Astrocyte (in vitro differentiated cells and primary cell): ENCODE measurements around the gene GREB1L. TPM values are rescaled to one million over a fixed set of nuclear protein-coding genes. Genes with fewer than 3 reads are reported as not detected.
A peak's percentile ranks its signal among the peaks of the same experiment; 100 is the strongest.

Experiments used
- DNase-seq: peaks from one replicate; pipeline ENCODE4 v3.0.0-alpha.2; 2010; ENCODE audit warnings: low read depth
- FAIRE-seq: peaks from 2 replicates; lab custom pipeline; 2011; peaks lifted over from hg19 to GRCh38; lab: Jason Lieb, UNC
- H2AFZ ChIP-seq: 2 replicates; pipeline ENCODE4 v1.6.0; 2012; ENCODE audit warnings: low read depth, low read length, inconsistent platforms
- H3K27ac ChIP-seq: 2 replicates; pipeline ENCODE4 v1.5.1; 2011; ENCODE audit warnings: low read depth, low read length, inconsistent platforms
- H3K27me3 ChIP-seq: 2 replicates; pipeline ENCODE4 v1.6.0; 2011; ENCODE audit warnings: low read length, inconsistent platforms; ENCODE audit not compliant: insufficient read depth
- H3K36me3 ChIP-seq: 2 replicates; pipeline ENCODE4 v1.5.1; 2011; ENCODE audit warnings: low read length, inconsistent platforms; ENCODE audit not compliant: insufficient read depth
- H3K4me1 ChIP-seq: 2 replicates; pipeline ENCODE4 v1.5.1; 2011; ENCODE audit warnings: low read length, inconsistent platforms; ENCODE audit not compliant: insufficient read depth
- H3K4me2 ChIP-seq: 2 replicates; pipeline ENCODE4 v1.6.0; 2012; ENCODE audit warnings: low read length, inconsistent platforms
- H3K4me3 ChIP-seq: 2 replicates; pipeline ENCODE4 v1.5.1; 2011; ENCODE audit warnings: low read depth, mild to moderate bottlenecking, low read length, inconsistent platforms; ENCODE audit not compliant: insufficient read depth
- H3K79me2 ChIP-seq: 2 replicates; pipeline ENCODE4 v1.6.0; 2012; ENCODE audit warnings: mild to moderate bottlenecking, low read length, inconsistent platforms; ENCODE audit not compliant: insufficient read depth
- H3K9ac ChIP-seq: 2 replicates; pipeline ENCODE4 v1.6.0; 2012; ENCODE audit warnings: mild to moderate bottlenecking, low read length, inconsistent platforms
- H3K9me3 ChIP-seq: 2 replicates; pipeline ENCODE4 v1.5.1; 2012; ENCODE audit warnings: low read depth, mild to moderate bottlenecking, low read length, inconsistent platforms; ENCODE audit not compliant: insufficient read depth
- H4K20me1 ChIP-seq: 2 replicates; pipeline ENCODE4 v1.6.0; 2012; ENCODE audit warnings: low read length, inconsistent platforms; ENCODE audit not compliant: insufficient read depth
- H3K27ac Mint-ChIP-seq: one replicate; pipeline ENCODE4 v1.8.0; 2021; ENCODE audit warnings: mild to moderate bottlenecking, mixed read lengths; ENCODE audit not compliant: unreplicated experiment
- H3K27me3 Mint-ChIP-seq: one replicate; pipeline ENCODE4 v1.8.0; 2021; ENCODE audit warnings: low read depth, mixed read lengths; ENCODE audit not compliant: unreplicated experiment
- H3K36me3 Mint-ChIP-seq: one replicate; pipeline ENCODE4 v1.8.0; 2021; ENCODE audit warnings: low read depth, mixed read lengths; ENCODE audit not compliant: unreplicated experiment
- H3K4me1 Mint-ChIP-seq: one replicate; pipeline ENCODE4 v1.8.0; 2021; ENCODE audit warnings: low read depth, mixed read lengths; ENCODE audit not compliant: unreplicated experiment
- H3K4me3 Mint-ChIP-seq: one replicate; pipeline ENCODE4 v1.8.0; 2021; ENCODE audit warnings: mild to moderate bottlenecking, moderate library complexity, mixed read lengths; ENCODE audit not compliant: unreplicated experiment
- H3K9me3 Mint-ChIP-seq: one replicate; pipeline ENCODE4 v1.8.0; 2021; ENCODE audit warnings: mild to moderate bottlenecking, mixed read lengths; ENCODE audit not compliant: unreplicated experiment
- EZH2 ChIP-seq: IDR thresholded peaks from 2 replicates; pipeline ENCODE4 v1.6.1; 2012; ENCODE audit warnings: mild to moderate bottlenecking, low read length, inconsistent platforms; ENCODE audit not compliant: insufficient read depth
- total RNA-seq: library from RNA; stranded (reverse); gene quantifications from 2 replicates; pipeline ENCODE4 v1.2.1, GENCODE V29; 2021
- TF ChIP-seq, protein P1 (sequence below): IDR thresholded peaks from 2 replicates; pipeline ENCODE4 v1.5.1; 2011; ENCODE audit warnings: low read depth, mild to moderate bottlenecking, inconsistent platforms, low read length, moderate library complexity; ENCODE audit not compliant: insufficient read depth

GREB1L gene
- total RNA-seq, 1 donor from 2014 or later: 16.2 TPM

DNA sequence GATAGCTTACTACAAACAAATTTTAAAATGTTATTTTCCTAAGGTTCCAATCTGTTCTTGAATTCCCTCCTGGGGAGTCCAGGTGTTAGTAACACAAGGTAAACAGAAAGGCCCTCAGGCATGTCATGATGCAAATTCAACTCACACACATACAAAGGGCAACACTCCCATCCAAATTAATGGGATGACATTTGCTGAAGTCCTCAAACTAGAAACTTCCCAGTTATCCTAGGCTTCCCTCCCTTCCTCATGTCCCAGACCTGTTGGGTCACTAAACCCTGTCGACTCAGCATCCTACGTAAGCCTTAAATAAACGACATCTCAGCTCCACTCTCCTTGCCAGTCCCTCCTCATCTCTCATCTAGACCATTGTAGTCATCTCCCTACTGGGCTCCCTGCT is 85.1 kb downstream of the GREB1L start:
- Histone ChIP-seq H3K9ac (no peak overlapping the region), H3K27me3 (no peaks in the 10 kb centered on the region), H3K4me2 (no peak overlapping the region), H3K36me3 (no peaks in the 10 kb centered on the region), H2AFZ (no peak overlapping the region), H4K20me1 (no peaks in the 10 kb centered on the region), H3K27ac (no peak overlapping the region), H3K79me2 (no peaks in the 10 kb centered on the region), H3K4me1 (peaks cover 9% of the 10 kb centered on the region), H3K4me3 (no peak overlapping the region), H3K9me3 (no peaks in the 10 kb centered on the region)
- FAIRE-seq: no peak
- TF ChIP-seq, protein P1, sequence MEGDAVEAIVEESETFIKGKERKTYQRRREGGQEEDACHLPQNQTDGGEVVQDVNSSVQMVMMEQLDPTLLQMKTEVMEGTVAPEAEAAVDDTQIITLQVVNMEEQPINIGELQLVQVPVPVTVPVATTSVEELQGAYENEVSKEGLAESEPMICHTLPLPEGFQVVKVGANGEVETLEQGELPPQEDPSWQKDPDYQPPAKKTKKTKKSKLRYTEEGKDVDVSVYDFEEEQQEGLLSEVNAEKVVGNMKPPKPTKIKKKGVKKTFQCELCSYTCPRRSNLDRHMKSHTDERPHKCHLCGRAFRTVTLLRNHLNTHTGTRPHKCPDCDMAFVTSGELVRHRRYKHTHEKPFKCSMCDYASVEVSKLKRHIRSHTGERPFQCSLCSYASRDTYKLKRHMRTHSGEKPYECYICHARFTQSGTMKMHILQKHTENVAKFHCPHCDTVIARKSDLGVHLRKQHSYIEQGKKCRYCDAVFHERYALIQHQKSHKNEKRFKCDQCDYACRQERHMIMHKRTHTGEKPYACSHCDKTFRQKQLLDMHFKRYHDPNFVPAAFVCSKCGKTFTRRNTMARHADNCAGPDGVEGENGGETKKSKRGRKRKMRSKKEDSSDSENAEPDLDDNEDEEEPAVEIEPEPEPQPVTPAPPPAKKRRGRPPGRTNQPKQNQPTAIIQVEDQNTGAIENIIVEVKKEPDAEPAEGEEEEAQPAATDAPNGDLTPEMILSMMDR: no peak
- no peak for TF ChIP-seq EZH2
- Mint-ChIP-seq H3K36me3 (no peaks in the 10 kb centered on the region), H3K9me3 (peaks cover 2% of the 10 kb centered on the region), H3K4me1 (peaks cover 7% of the 10 kb centered on the region), H3K27me3 (no peaks in the 10 kb centered on the region), H3K27ac (no peak overlapping the region), H3K4me3 (no peak overlapping the region)
- DNase-seq: no peak

DNA sequence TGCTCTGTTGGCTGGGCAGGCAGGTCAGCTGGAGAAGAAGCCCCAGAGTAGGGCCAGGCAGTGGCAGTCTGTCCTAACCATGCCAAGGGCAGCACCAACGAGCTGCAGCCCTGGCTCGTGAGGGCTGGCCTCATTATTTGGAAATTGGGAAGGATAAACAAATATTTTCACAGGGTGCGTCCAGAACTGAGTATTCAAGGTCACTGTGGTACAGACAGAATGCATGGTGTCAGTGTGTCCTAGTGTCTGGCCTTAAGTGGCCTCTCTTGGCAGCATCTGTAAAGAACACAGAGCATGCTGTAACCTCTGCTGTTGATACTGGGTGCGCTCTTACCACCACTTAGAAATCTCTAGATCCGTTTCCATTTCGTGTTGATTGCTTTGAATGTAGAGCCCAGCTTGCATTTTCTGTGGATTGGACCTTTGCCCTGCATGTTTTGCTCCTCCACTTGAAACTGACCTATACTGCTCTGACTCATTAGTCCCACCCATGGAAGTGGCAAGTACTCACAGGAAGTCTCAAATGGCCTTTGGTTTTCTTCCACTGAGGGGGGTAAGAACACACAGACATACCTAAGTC is 88.2 kb downstream of the GREB1L start:
- no peaks in the 10 kb centered on the region for H3K27me3 ChIP-seq
- H4K20me1 ChIP-seq: no peaks in the 10 kb centered on the region
- no peak overlapping the region for H3K27ac ChIP-seq
- FAIRE-seq (peak; percentile 71), DNase-seq (peak; percentile 85)
- no peak overlapping the region for H3K4me3 Mint-ChIP-seq
- H3K9me3 ChIP-seq: no peaks in the 10 kb centered on the region
- H2AFZ ChIP-seq: no peak overlapping the region
- no peak overlapping the region for H3K9ac ChIP-seq
- H3K4me1 Mint-ChIP-seq: peaks cover 7% of the 10 kb centered on the region
- no peaks in the 10 kb centered on the region for H3K27me3 Mint-ChIP-seq
- H3K27ac Mint-ChIP-seq: peak overlapping the region; percentile 43
- H3K9me3 Mint-ChIP-seq: peaks cover 2% of the 10 kb centered on the region
- peaks cover 9% of the 10 kb centered on the region for H3K4me1 ChIP-seq
- no peaks in the 10 kb centered on the region for H3K36me3 Mint-ChIP-seq
- H3K36me3 ChIP-seq: no peaks in the 10 kb centered on the region
- H3K4me2 ChIP-seq: peak overlapping the region; percentile 71
- no peaks in the 10 kb centered on the region for H3K79me2 ChIP-seq
- no peak for TF ChIP-seq EZH2
- TF ChIP-seq, protein P1: no peak
- H3K4me3 ChIP-seq: no peak overlapping the region

DNA sequence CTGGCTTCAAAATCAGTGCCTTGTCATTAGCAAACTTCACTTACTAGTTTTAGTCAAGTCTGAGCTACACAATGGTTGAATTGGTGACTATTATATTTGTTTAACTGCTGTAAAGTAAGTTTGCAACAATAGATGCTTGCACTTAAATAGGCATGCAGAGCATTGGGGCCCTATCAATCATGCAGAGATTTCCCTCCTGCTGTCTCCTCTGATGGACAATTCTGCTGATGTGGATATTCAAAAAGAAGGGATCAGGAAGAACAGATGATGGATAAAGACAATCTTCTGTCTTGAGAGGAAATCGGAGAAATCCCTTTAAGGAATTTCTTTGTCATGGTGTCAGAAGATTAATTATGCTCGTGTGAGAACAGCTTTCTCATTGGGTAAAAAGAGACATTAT is 89.0 kb downstream of the GREB1L start:
- H3K36me3 Mint-ChIP-seq: no peaks in the 10 kb centered on the region
- no peak overlapping the region for H3K4me3 Mint-ChIP-seq
- Histone ChIP-seq H3K27me3 (no peaks in the 10 kb centered on the region), H3K9ac (no peak overlapping the region), H4K20me1 (no peaks in the 10 kb centered on the region), H2AFZ (no peak overlapping the region), H3K4me2 (no peak overlapping the region), H3K36me3 (no peaks in the 10 kb centered on the region), H3K4me1 (peaks cover 9% of the 10 kb centered on the region), H3K9me3 (no peaks in the 10 kb centered on the region), H3K27ac (no peak overlapping the region), H3K4me3 (no peak overlapping the region), H3K79me2 (no peaks in the 10 kb centered on the region)
- FAIRE-seq (no peak), DNase-seq (no peak)
- H3K9me3 Mint-ChIP-seq: peaks cover 2% of the 10 kb centered on the region
- H3K27me3 Mint-ChIP-seq: no peaks in the 10 kb centered on the region
- H3K27ac Mint-ChIP-seq: no peak overlapping the region
- H3K4me1 Mint-ChIP-seq: peaks cover 7% of the 10 kb centered on the region
- TF ChIP-seq, protein P1: no peak
- TF ChIP-seq EZH2: no peak
